NCI-H2171 (cell line): Measurements from ENCODE around the gene PLPP3.
A peak's percentile ranks its signal among the peaks of the same experiment; 100 is the strongest.

Experiments
- DNase-seq: peaks from one replicate; lab custom pipeline; 2025; lab: John Stamatoyannopoulos, UW

The PLPP3 gene

DNA sequence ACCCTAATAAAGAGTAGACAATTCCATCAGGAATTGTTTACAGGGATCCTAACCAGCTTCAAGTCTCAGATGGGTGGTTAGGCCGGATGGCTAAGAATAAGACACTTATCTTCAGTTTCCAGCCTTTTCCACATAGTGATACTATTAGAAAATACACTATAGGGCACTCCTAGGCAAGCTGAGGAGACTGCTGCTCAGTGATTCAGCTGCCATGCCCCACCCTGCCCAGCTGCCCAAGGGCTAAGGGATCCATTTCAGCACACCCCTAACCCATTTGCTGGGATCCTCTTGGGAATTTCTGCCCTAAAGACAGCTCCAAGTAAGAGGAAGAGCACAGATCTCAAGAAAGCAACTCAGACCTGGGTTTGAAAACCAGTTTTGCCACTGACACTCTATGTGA, 31.9 kb downstream of the PLPP3 start:
- no peak for DNase-seq

- no peak for DNase-seq
Observed at GRCh38 chr1:56545711-56546110, 33.7 kb downstream of the PLPP3 start.

DNA sequence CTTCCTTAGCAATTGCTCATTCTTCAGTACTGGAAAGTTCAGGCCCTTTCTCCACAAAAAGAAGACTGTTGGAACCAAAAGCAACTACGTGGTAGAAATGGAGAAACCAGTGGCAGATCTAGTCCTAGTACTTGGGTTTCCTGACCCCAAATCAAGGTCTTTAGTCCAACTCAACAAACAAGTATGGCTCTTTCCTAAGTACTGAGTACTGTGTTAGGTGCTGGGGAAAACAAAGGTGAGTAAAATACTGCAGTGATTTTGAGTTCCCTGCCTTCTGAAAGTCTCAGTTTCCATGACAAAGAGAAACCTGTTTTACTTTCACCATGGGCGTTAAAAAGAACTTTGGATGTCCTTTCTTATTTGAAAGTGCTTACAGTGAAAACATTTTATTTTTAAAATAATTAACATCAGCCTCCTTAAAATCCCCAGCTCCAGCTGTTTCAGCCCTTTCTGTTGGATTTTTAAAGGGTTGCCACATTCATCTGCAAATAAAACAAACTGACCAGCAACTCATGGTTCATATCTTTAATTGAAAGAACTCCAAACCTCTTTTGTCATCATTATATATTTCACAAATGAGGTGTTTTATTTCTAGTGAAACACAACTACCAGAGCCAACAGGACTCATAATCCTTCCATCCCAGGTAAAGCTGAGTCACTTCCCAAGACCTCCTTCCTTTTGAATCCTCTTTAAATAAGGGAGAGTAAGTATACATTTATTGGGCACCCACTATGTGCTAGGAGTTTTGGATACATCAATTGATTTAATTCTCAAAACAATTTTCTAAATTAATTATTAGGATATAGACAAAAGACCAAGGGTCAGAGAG, 35.4 kb downstream of the PLPP3 start:
- DNase-seq = no peak

DNA sequence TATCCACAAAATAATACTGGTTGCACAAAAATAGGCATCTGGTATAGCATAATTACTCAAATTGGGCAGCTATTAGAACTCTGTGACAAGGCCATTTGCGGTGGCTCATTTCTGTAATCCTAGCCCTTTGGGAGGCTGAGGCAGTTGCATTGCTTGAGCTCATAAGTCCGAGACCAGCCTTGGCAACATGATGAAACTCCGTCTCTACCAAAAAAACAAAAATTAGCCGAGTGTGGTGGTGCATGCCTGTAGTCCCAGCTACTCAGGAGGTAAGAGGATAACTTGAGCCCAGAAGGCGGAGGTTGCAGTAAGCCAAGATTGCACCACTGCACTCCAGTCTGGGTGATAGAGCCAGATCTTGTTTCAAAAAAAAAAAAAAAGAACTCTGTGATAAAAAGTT, 36.7 kb downstream of the PLPP3 start:
- no peak for DNase-seq

- DNase-seq = no peak
Observed at GRCh38 chr1:56541408-56541807, 38.0 kb downstream of the PLPP3 start.

- no peak for DNase-seq
Observed at GRCh38 chr1:56540467-56540866, 38.9 kb downstream of the PLPP3 start.

DNA sequence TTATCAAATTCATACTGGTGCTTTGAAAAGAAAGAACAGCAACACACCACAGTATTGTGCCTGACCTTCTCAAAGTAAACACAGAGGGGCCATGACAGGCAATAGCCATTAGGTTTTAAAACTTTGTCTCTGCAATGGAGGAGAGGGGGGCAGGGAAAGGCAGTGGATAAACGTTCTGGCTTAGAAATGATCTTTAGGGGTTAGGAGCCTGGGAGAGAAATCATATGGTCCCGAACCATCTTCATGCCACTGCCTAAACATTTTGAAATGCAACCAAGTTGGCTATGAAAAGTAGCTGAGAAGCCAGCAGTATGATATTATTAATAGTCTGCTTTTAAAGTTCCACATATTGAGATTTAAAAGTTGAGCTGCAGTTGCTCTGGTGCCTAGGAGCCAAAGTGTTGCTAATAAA, 39.8 kb downstream of the PLPP3 start:
- no peak for DNase-seq

GRCh38 chr1:56538532-56538931, 40.8 kb downstream of the PLPP3 start:
- no peak for DNase-seq

DNA sequence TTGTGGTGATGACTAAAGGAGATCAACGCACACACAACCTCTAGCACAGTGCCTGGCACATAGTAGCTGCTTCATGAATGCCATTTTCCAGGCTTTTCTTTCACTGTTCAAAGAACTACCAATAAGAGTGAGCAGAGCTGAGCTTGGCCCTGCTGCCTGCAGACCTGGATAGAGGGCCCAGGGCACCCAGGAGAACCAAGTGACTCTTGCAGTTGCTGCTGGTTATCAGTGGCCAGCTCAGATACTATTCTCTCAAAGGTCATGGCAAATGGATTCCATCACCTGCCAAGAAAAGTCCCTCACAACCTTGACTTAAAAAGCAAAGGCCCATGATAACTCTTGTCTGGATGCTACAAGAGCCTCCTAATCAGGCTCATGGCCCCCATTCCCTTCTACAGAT, 41.7 kb downstream of the PLPP3 start:
- no peak for DNase-seq

DNA sequence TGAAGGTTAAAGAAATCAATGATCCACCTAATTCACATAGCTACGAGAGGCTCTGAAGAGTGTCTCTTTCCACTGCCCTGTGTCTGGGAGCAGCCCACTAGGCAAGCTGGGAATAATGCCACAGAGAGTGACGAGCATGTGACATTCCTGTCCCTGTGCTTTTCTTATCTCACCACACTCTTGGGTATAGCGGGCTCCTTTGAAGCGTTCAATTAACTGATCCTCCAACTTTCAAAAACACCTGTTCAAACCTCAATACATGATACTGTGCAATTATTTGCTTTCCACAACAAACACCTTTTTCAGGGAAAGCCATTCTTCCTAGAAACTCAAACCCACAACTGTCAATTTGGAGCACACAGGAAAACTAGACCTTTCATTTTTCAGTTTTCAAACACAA, 43.4 kb downstream of the PLPP3 start:
- DNase-seq = no peak

GRCh38 chr1:56535362-56535761, 44.0 kb downstream of the PLPP3 start:
- no peak for DNase-seq

DNA sequence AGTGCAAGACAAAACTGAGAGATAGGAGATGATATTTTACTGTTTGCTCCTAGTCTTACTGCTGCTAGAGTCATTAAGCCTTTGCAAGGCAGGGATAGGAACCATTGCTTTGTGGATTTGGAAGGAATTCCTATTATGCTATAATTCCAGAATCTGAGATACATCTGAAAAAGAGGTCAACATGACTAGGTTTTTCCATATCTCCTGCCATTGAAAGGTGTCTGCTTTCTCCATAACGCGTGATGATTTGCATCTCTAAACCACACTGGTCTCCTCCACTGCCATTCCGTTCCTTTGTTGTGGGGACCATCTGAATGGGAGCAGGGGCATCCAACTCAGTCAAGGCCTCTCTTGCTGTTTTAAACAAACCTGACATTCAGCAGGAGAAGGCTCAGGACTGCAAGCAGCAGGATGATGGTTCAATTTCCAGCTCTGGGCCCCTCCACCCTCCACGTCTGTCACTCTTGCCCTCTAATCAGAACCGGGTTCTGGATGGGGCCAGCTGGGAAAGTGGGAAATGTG, 45.2 kb downstream of the PLPP3 start:
- no peak for DNase-seq

DNA sequence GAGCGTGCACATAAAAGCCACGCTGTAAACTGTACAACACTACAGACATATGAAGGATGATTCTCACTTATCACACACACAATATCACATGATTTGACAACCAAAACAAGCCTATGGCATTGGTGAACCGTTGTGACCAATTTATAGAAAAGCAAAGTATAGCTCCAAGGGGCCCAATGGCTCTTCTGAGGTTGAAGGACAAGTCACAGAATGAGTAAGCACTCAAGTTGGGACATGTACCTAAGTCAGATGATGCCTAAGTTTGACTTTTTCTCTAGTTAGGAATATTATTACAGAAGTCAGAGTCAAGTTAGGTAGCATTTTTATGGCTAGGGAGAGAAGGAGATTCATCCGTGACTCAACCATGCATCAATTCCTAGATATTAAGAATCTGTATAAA, 45.7 kb downstream of the PLPP3 start:
- no peak for DNase-seq

DNA sequence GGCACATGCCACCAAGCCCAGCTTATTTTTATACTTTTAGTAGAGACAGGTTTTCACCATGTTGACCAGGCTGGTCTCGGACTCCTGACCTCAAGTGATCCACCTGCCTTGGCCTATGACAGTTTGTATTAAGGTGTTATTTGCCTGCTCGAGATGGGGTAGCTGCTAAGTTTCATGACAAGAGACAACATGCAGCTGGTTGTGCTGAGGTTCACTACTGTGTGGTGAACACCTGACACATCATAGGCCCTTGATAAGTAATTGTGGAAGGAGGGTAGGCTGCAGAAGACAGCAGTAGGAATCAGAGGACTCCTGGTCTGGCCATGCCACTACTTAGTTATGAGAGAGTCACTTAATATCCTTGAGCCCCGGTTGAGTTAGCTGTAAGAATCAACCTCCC, 46.2 kb downstream of the PLPP3 start:
- no peak for DNase-seq

DNA sequence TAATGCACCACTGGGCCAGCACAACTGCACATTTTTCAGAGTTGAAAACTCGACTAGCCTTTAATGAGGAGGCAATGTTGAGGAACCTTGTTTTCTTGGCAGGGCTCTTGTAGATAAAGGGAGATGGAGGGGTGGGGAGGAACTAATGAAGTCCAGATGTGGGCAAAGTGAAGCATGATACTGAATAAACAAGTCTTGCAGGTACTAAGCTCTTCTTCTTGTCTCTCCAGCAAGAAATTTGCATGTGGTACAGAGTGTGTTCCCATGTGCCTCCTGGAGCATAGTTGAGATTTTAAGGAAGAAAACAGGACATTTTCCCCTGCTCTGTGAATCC, 47.0 kb downstream of the PLPP3 start:
- DNase-seq = no peak

DNA sequence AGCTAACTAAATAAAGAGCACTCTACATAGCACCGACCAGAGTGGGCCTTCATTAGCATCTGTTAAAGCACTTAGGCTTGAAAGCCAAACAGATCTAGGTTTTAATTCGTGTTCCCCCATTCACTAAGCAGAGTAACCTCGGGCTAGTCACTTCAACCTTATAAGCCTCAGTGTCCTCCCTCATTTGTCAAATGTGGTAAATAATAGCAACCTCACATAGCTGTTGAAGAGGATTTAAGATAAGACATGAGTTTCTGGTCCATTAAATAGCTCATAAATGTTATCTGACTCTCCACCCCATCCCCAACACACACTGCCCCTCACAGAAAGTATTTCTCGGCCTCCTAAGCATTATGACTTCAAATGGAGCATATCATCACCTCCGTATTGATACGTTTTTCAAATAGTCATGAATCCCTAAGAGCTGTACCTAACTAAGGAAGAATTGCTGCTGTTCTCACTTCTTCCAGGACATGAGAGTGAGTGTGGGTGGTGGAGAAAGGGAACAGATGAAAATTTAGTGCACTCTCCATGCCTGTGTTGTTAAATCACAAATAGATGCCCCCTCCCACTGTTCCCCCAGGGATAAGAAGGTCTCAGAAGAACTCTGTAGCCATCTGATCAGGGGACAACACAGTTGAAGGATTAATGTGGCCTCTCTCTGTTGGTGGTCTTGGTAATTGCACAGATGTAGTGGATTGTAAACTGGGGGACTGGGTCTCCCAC, 47.6 kb downstream of the PLPP3 start:
- no peak for DNase-seq

DNA sequence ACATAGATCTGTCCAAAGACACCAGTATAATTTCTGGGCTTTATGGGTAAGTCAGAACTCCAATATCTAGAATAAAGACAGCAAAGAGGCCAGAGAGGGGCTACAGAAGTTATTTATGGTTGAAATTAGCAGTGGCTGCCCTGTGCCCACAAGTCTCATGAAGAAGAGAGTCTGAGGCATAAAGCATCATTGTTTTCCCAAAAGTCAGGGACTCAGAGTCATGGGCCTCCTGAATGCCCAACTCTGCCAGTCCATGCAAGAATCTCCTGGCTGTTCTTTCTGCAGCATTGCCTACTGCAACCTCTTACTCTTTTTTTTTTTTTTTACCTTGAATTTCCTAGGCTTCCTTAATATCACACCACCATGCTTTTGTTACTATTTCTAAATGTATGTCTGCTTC, 49.6 kb downstream of the PLPP3 start:
- DNase-seq = no peak

GRCh38 chr1:56527548-56528302, 51.6 kb downstream of the PLPP3 start:
- DNase-seq = peak; percentile 41

DNA sequence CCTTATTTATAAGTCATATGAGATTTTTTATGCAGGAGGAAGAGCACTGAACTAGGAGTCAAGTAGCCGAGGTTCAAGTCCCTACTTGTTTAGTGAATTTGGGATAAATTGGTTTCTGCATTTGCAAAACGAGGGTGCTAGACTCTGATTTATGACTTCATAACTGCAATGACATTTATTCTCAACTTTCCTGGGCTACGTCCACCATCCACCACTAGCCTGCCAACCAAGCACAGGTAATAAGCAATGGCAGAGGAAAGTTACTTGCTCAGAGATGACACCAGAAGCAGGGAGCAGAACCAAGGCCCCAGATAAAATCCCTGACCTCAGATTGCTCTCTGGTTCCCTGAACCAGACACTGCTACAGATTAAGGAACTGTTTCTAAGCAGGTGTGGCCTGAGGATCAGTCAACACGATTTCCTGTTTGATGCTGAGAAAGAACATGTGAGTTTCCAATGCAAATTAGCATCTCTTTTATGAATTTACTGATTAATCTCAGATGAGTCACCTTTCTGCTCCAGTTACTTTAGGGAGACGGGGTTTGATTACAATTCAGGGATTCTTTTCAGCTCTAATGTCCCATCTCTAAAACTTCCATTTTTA, 52.7 kb downstream of the PLPP3 start:
- no peak for DNase-seq

DNA sequence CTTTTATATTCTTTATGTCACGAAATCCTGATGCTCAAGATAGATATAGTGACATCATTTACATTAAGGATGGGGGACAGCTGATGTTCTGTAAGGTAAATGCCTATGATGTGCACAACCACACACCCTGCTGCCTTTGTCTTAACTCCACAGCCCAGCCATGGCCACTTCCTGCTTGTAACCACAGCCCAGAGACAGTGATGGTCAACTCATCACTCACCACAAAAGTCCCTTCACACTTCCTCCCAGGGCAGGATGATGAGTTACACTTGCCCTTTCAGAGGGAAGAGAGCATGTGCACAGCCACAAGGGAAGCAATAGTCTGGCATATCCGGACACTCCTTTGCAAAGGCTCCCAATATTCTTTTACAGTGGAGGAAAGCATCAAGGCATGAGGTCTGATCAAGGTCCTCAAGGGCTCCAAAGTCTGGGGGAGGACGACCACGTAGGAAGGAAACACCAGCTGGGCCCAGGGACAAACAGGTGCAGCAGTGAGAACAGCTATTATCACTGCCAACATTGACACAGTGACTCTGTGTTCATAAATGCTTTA, 53.8 kb downstream of the PLPP3 start:
- no peak for DNase-seq

DNA sequence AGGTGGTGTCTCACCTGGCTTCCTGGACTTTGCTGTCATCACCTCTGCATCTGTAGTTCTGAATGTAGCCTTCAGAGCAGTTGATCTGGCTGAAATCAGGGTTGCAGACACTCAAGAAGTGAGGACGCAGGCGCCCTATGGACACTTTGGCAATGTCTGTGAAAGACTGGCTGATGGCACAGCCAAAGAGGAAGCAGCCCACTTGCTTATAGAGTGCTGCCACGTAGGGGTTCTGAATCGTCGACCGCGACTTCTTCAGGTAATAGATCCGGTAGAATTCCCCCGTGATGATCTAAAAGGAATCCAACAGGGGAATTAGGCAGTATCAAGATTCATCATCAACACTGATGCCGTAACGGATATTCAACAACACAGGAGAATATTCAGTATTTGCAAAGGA, 55.1 kb downstream of the PLPP3 start:
- no peak for DNase-seq

DNA sequence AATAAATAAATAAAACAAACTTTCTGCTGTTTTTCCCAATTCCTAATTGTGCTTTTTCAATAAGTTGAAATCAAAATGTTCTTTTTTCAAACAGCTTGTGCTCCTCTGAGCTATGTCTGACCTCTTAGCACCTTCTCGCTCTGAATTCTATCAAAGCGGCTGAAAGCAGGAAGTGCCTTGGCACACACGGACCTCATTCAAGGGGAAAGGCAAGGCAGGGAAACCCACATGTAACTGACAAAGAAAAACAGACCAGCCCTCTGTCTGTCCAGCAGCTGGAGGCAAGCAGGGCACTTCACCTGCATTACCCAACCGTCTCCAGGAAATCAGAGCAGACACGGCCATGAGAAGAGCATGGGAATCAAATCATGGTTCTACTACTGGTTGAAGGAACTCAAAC, 56.7 kb downstream of the PLPP3 start:
- no peak for DNase-seq
